ENCODE results near the gene ENOX1.

ENOX1 gene

DNA sequence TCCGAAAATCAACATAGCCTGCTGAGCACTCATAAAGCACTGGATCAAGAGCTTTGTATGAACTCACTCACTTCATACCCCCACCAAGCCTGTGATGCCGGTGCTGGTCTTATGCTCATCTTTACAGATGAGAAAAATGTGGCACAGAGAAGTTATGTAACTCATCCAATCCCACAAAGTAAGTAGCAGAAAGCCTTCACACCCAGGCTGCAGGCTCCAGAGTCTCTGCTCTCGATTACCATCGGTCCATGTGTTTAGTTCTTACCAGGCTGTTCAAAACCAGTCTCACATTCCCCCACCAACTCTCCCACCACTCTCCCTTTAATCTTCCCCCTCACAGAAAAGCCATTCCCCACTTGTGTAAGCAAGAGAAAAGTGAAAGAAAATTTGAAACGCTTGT is 487.4 kb downstream of the ENOX1 start:
- DNase-seq = no peak

DNA sequence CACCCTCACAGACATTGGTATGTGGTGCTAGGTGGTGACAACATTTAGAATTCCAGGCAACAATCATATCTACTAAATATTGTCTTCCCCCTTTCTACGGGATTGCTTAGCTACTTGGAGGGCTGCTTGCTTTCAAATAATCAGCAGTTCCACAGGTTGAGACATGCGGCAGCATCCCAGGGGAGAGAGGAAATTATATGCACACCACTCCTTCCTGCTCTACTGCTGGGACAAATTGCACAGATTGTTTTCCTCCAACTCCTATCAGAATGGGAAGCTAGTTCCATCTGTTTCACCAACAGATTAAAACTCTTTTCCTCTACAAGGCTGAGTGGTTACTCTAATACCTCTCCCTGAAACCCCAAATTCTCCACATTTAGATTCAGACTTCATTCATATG is 488.0 kb downstream of the ENOX1 start:
- peak; percentile 23 to 44 for DNase-seq

DNA sequence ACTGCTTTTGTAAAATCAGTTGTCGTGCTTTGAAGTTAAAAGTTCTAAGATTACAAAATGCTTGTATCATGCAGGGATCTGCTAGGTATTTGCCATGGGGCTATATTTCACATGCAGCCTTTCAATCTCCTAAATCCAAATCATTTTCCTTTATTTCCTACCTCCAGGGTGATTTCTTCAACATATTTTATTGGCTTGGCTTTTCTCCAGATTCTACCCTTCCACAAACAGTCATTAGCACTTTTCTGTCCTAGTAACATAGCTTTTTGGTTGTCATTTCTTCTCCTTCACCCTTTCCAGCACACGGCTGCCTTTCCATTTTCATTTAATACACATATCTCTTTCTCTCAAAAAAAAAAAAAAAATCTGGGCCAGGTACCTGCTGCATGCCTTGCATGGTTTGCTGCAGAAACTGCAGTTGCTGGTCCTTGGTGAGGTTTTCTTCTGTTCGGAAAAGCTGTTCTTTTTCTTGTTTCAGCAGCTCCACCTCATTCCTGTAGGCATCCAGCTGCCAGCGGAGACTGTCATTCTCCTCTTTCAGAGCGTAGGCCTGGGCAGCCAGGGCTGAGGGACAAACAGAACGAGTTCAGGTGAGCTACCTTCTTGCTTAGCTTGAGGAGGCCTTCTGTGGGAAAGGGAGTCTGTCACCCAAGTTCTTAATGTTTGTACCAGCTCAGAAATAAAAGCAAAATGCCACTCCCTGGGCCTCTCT is 488.6 kb downstream of the ENOX1 start:
- DNase-seq = no peak

DNA sequence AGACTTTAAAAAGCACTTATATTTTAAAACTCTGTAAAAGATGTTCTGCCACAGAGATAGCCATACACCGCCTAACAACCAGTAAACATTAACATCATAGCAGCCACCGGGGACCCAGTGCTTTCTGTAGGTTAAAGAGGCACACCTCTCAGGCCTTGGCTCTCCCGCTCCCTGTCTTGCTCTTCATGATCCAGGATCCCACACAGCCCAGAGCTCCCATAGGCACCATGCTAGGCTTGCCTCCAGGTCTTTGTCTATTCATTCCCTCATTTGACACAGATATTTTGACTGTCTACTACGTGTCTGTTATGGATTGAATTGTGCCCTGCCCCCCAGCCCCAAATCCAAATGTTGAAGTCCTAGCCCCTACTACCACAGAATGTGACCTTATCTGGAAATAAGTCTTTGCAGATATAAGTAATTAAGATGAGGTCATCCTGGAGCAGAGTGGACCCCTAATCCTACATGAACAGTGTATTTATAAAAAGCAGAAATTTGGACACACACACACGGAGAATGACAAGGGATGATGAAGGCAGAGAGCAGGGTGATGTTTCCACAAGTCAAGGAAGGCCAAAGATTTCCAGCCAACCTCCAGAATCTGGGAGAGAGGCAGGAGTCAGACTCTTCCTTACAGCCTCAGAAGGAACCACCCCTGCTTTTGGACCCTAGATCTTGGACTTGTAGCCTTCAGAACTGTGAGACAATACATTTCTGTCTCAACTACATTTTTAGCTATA is 490.8 kb downstream of the ENOX1 start:
- no peak for DNase-seq

GRCh38 chr13:43295321-43295720 is 491.5 kb downstream of the ENOX1 start:
- DNase-seq = no peak

GRCh38 chr13:43294412-43294811 is 492.4 kb downstream of the ENOX1 start:
- no peak for DNase-seq

DNA sequence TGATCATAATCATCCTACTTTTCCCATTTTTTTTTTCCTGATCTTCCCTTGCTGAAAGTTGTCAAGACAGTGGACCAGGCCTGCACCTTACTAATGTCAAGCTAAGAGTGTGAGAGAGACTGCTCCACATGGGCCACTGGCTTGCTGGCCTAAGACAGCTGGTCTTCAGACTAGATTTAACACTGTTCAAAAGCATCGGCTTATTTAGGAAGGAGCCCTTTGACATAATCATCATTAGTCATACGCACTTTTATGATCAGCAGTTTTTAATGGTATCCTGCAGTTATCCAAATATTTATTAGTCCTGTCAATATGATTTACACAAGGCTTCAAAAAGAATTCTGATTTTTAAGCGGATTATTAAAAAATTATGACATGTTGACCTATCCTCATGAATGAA is 492.8 kb downstream of the ENOX1 start:
- DNase-seq = no peak

DNA sequence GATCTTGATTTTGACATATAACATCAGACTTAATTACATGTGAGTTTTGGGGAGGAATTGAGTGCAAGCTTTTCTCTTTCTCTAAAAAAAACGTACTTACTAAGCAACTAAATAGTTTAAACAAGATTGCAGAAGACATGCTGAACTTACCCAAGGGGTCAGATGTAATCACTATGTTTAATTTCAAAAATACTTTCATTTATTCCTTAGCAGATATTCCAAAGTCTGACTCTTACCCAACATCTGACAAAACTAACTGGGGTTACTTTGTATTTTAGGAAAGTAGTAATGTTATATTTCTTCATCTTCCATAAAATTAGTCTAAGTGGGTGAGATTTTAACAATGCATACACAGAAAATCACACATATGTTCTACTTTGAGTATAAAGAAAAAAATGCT is 493.2 kb downstream of the ENOX1 start:
- no peak for DNase-seq

- DNase-seq = no peak
Observed at GRCh38 chr13:43293008-43293407, 493.8 kb downstream of the ENOX1 start.

DNA sequence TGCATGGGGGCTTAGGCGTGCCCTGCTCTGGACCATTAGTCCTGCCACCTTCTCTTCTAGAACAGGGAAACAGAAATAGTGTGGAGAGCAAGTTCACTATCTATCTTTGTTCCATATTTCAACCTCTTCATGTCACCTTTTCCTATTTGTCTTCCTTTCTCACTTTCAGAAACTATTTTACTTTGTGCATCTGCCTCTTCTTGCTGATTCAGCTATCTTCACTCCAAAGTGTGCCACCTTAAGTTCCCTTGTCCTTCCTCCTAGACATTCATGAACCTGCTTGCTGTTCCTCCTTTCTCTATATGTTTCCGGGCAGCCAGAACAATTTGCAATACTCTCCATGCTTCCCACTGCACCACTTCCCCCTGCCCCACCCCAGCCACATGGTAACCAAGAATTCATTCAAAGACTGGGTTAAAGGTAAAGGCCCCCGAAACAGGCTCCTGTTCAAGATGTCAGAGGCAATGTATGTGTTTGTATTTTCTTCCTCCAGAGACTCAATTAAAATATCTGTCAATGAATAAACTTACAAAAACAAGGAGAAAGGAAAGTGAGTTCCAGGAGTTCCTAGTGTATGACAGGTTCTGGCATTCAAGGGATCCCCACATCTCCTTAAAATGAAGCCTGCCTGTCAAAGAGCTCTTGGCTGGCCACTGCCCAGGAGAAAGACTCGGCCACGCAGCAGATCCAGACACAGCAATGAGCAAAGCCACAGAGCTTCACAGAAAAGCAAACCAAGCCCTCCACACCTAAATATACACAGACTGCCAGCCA is 495.3 kb downstream of the ENOX1 start:
- DNase-seq = no peak

GRCh38 chr13:43289470-43290255 is 497.1 kb downstream of the ENOX1 start:
- no peak for DNase-seq

DNA sequence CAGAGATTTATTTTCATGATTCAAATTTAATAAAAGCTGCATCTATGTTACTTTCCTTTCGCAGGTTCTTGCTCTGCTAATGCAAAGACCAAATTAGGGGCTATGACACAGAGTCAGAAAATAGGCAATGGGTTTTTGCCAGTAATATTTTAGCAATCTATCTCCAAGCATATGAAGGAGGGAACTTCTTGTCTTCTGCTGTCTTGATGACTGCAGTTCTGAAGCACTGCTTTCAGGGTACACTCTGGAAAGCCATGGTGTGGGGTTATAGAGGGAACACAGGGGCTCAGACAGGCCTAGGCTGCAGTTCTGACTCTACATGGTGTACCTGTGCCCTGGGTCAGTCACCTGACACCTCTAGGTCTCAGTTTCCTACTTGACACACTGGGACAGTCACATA is 500.0 kb downstream of the ENOX1 start:
- no peak for DNase-seq

- no peak for DNase-seq
Observed at GRCh38 chr13:43285933-43286597, 500.7 kb downstream of the ENOX1 start.

DNA sequence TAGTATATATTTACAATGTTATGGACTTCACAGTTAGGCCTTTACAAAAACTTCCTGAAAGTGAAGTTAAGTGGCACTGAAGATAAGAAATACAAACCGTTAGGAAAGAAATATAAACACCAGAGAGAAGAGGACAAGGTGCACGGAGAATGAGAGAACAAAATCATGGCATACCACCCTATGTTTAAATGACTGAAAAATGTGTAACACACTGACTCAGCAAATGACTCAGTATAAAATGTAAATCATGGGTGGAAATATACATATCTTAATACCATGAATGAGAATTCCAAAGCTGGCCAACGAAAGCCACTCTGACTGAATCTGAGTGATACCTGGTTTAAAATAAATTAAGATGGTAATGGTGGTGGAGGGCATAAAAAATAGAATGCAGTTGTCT is 502.6 kb downstream of the ENOX1 start:
- no peak for DNase-seq

DNA sequence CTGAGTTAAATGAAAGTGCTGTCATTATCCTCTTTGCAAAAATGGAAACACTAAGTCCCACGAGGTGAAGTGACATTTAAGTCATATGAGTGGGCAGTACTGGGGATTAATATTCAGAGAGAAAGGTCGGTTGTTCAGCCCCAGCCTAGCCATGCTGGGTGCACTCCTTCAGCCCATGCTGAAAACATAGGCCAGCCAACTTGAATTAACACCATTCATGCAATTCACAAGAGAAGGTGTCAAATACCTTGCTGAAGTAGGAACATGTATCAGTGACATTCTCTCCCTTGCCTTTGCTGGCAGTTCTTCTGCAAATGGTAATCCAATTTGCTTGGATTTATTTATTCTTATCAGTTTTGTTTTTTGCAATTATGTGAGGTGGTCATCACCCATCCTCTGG is 507.1 kb downstream of the ENOX1 start:
- DNase-seq = peak in 1 of 2 experiments; percentile 16

- DNase-seq = no peak
Observed at GRCh38 chr13:43278127-43278526, 508.6 kb downstream of the ENOX1 start.

- no peak for DNase-seq
Observed at GRCh38 chr13:43277142-43277541, 509.6 kb downstream of the ENOX1 start.

DNA sequence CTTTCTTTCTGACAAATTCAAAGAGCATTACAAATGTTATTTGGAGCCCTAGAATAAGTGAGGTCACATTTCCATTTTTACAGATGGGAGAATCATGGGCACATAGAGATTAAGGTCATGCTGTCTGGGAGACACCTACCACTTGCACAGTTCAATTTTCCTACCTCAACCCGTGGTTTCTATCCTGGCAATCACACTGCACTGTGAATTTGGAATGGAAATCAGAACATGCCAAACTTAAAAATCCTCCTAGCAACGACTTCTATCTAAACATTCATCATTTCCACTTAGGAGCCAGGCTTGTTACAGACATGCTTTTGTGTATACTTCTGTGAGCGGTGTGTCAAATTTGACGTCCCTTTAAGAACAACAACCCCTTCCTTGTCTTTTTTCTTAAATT is 511.9 kb downstream of the ENOX1 start:
- no peak for DNase-seq

- no peak for DNase-seq
Observed at GRCh38 chr13:43273362-43273761, 513.4 kb downstream of the ENOX1 start.

GRCh38 chr13:43272851-43273250 is 513.9 kb downstream of the ENOX1 start:
- DNase-seq = no peak

GRCh38 chr13:43271152-43271551 is 515.6 kb downstream of the ENOX1 start:
- no peak for DNase-seq

- DNase-seq = no peak
Observed at GRCh38 chr13:43270130-43270830, 516.5 kb downstream of the ENOX1 start.
